SK-N-MC (cell line): ENCODE measurements around the gene ZNF564.

Experiments
- EZH2 ChIP-seq: fragments of 200-600 bp; sonication (generic); IDR thresholded peaks from one replicate; pipeline ENCODE4 v1.6.1; 2017; ENCODE audit warnings: antibody characterized with exemption
- POLR2AphosphoS5 ChIP-seq: IDR thresholded peaks from 2 replicates; pipeline ENCODE4 v1.6.1; 2012; ENCODE audit warnings: mild to moderate bottlenecking, low read depth, low read length, borderline replicate concordance

- TF ChIP-seq POLR2AphosphoS5 (no peak), EZH2 (no peak)
These were observed 24.0 kb downstream of the ZNF564 start for GRCh38 chr19:12527034-12527836.
